GM12892 (cell line): Measurements from ENCODE around the gene DCLK1.

Source experiments
- DNase-seq: peaks from one replicate; pipeline ENCODE4 v3.0.0; 2011; ENCODE audit not compliant: insufficient read length
- FAIRE-seq: peaks from 2 replicates; lab custom pipeline; 2011; peaks lifted over from hg19 to GRCh38; lab: Jason Lieb, UNC
- POLR2A ChIP-seq: IDR thresholded peaks from 2 replicates; pipeline ENCODE4 v1.6.1; 2011; ENCODE audit warnings: low read depth, low read length, control low read depth
- POLR2AphosphoS5 ChIP-seq: IDR thresholded peaks from 2 replicates; pipeline ENCODE4 v1.6.1; 2011; ENCODE audit warnings: low read depth, low read length, control low read depth
- TAF1 ChIP-seq: IDR thresholded peaks from 2 replicates; pipeline ENCODE4 v1.6.1; 2011; ENCODE audit warnings: low read depth, mild to moderate bottlenecking, control low read depth, low read length, borderline replicate concordance

DCLK1 gene

DNA sequence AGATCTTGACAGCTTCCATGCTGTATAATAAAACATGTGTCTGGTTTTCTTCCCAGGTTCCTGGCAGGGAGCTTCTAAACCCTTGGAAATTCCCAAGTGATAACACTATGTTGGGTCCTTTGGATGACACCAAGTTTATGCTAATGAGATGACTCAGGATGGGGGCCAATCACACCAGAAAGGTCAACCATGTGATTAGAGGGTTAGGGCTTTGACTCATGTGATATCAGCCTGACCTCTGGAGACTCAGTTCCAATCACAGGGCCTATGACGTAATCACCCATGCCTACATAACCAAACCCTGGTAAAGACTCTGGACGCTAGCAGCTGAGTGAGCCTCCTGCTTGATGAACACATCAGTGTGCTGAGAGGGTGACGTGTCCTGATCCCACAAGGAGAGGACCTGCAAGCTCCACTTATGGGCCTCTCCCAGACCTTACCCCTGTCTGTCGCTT lies 203.6 kb downstream of the DCLK1 start:
- TF ChIP-seq TAF1 = no peak
- TF ChIP-seq POLR2AphosphoS5 = no peak
- no peak for TF ChIP-seq POLR2A
- no peak for DNase-seq
- FAIRE-seq = no peak

DNA sequence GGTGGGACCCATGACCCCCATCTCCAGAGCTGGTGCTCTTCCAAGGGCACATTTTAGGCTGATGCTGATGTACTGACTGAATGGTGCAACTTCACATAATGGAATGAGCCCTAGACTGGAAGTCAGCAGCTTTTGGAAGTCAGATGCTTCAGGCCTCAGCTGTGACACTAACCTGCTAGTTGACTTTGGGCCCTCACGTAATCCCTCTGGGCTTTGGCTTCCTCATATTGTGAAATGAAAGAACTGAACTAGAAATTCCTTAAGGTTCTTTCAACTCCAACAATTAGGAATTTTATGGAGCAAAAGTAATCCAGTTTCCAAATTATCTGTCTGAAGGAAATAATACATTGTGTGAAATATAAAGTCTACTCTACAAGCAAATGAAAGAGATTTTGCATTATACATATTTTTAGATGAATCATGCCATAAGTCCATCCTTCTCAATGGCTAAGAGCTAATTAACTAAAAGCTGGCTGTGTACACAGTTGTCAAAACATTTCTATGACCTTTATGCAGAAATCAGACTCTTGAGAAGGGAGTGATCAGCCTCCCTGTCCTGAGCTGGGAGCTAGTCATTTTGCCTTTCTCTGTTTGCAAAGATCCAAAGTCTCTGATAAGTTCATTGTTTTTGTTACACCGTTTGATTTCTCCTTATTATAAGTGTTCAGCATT lies 204.2 kb downstream of the DCLK1 start:
- DNase-seq (no peak), FAIRE-seq (no peak)
- no peak for TF ChIP-seq POLR2AphosphoS5
- TF ChIP-seq TAF1 = no peak

DNA sequence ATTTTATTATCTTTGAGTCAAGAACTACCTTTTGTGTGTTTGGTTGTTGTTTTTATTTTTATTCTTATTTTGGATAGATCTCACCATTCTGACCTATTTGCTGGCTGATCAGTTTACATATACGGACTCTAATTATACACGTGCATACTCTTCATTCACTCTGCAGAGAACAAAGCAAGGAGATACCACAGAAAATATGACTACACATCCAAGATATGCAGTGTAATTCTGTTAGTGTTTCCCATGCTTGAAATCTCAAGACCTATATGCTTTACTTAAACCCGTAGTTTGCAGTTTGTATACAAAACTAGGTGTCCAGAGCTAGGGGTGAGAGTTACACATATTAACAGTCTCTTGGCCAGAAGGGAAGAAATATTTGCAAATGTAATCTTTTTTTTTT lies 205.5 kb downstream of the DCLK1 start:
- DNase-seq (no peak), FAIRE-seq (no peak)
- TF ChIP-seq POLR2A (no peak), TAF1 (no peak), POLR2AphosphoS5 (no peak)

DNA sequence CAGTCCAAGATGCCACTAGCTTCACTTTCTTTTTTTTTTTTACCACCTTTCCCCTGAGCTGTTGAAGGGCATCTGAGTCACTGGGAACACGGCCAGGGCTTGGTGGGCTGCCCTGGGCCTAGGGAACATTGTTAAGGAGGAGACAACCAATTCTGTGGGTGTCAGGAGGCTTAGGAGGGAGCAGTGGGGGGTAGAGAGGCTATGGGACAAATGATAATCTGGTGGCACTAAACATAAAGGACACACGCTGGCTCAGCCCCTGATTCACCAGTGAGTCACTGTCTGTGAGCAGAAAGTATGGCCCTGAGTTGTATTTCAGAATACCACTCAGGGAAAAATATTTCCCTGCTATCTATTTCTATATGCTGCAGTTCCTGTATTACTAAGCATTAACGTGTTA lies 207.8 kb downstream of the DCLK1 start:
- no peak for DNase-seq
- TF ChIP-seq TAF1 = no peak
- TF ChIP-seq POLR2AphosphoS5 = no peak
- TF ChIP-seq POLR2A = no peak
- FAIRE-seq = no peak

DNA sequence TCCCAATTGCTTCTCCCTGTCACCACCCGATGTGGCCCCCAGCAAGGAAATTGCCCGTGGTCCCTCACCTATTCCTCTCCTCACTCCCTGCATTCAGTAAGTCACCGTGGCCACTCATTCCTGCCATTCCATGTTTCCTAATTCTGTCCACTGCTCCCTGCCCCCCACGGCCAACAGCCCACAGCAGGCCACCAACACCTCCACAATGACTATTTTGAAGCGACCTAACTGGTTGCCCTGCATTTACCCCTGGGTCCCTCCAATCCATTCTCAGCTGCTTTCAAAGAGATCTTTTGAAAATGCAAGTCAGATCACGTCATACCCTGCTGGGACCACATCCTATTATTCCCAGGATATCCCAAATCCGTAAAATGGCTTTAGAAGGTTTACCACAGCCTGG lies 210.4 kb downstream of the DCLK1 start:
- FAIRE-seq = no peak
- DNase-seq = no peak
- TF ChIP-seq TAF1 (no peak), POLR2AphosphoS5 (no peak), POLR2A (no peak)

DNA sequence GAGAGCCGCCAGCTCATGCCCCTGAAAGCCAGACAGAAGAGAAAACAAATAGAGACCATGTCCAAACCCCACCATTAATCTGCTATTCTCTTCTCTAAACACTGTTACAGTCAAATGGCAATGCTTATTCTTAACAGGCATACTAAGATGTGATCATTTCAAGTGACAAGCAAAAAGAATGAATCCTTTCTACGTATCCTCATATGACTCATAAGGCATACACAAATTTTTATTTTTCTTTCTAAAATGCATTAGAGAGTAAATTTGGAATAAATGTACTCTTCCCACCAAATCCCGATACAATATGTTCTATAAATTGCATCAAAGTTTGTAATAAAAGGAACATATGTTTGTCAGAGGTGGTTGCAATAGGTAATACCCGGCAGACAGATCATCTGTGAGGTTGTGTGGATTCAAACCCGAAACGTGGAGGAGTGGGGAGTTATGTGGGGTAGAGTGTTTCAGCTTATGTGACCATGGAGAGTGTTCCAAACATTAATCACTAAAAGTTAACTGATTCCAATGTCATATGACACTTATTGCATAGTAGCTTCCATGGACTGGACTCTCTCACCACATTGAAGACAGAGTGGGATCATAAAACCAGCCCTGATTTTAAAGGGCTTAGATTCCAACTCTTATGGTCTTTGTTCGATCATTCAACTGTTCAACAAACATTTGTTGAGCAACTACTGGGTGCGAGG lies 213.1 kb downstream of the DCLK1 start:
- TF ChIP-seq TAF1 (no peak), POLR2AphosphoS5 (no peak)
- FAIRE-seq (no peak), DNase-seq (no peak)

DNA sequence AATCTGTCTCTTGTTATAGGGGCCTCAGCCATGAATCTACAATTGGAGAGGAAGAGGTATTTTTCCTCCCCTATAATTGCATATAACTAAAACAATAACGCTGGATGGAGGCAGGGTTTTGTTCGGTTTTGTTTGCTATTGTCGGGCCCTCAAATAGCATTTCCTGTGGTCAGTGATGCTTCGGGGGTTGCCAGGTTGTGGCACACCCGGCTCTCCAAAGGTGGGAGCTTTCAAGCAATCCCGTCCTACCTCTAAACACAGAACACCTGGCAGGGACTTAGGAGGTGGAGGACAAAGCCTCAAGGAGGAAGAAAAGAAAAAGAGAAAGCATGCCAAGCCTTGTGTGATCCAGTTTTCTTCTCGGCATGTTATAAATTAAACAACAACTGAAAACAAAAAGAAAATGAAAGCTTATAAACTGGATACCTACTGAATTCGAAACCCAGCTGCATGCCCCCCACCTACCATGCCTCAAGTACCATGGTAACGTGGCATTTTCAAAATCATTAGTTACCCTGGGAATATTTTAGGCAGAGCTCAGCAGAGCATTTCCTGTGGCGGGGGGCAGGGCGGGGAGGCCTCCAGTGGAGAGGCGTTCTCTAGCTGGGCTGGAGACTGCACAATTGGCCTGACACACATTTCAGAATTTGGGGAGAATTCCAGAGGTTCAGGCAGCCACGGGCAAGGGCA lies 213.8 kb downstream of the DCLK1 start:
- no peak for TF ChIP-seq POLR2A
- TF ChIP-seq TAF1 = no peak
- no peak for TF ChIP-seq POLR2AphosphoS5
- DNase-seq (no peak), FAIRE-seq (no peak)

DNA sequence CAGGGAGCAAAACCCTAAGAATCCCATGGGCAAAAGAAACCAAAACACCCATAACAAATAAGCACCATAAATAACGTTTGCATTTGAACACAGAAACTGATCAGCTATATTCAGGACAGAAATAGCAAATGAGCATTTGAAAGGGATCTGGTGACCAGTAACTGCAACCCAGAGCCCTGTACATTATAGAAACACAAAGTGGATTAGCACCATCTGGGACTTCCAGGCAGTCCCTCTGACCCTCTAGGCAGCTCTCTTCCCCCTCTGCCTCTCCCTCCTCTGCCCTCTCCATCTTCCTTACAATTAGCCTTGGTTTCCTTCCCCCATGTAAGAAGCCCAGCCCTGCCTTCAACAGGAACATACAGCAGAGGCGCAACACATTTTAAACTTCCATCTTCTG lies 215.0 kb downstream of the DCLK1 start:
- no peak for DNase-seq
- TF ChIP-seq POLR2AphosphoS5 = no peak
- no peak for TF ChIP-seq POLR2A
- TF ChIP-seq TAF1 = no peak
- no peak for FAIRE-seq

DNA sequence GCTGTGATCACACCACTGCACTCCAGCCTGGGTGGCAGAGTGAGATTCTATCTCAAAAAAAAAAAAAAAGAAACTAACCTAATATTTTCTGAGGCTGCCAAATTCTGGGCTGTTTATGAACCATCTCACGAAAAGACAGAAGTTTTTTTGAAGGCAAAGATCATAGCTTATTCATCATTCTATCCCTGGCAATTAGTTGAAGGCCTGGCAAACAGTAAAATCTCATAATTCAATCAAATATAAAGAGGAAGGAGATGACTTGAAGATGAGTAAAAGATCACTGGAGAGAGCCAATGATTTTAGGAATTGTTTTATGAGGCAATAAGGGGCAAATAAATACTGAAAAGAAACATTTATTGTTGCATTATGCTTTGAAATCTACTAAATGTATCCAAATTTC lies 216.5 kb downstream of the DCLK1 start:
- DNase-seq (no peak), FAIRE-seq (no peak)
- TF ChIP-seq TAF1 (no peak), POLR2AphosphoS5 (no peak), POLR2A (no peak)

DNA sequence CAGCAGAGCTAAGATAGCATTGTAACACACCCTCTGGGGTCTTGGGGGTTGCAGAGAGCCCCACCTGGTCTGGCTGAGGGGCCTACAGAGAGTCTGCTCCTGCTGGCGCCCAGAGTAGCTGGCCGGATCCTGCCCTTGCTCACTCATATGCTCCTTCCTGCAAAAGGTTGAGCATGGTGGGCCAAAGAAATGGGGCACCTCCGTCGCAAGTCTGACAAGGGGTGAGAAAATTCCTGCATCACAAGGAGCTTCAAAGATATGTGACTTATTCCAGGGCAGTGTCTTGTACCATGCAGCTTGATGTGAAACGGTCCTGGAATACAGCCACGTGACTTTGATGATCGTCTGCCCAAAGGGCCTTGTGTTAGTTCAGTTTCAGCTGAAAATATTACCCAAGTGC lies 218.3 kb downstream of the DCLK1 start:
- DNase-seq (no peak), FAIRE-seq (no peak)
- TF ChIP-seq POLR2AphosphoS5 (no peak), POLR2A (no peak)

DNA sequence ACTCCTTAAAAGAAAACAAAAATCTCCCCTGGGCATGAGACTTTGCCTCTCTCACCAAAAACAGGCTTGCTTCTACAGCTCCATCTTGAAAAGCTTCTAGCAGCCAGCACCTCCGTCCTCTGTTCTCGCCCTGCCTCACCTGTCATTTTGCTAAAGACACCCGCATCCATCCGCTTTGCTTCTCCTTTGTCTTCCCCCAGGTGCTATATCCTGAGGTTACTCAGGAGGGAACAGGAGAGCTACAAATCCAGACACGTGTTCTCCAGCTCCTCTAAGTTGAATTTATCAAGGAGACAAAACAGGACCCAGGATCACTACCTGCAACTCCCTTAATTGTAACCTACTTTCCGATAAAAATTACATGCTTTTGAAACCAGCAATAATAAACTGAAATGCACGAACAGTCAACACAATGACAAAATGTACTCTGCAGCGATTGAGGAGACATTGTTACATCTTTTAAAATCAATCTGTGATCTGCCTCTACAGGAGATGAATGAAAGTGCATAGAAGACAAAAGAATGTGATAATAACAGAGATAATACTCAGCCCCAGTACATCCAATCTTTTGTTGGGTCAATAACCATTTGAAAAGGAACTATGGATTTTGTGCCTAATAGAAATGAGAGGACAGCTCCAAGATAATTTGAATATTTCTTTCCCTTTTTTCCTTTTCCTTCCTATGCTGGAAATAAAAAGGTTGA lies 221.2 kb downstream of the DCLK1 start:
- DNase-seq (no peak), FAIRE-seq (no peak)
- TF ChIP-seq TAF1 = no peak

DNA sequence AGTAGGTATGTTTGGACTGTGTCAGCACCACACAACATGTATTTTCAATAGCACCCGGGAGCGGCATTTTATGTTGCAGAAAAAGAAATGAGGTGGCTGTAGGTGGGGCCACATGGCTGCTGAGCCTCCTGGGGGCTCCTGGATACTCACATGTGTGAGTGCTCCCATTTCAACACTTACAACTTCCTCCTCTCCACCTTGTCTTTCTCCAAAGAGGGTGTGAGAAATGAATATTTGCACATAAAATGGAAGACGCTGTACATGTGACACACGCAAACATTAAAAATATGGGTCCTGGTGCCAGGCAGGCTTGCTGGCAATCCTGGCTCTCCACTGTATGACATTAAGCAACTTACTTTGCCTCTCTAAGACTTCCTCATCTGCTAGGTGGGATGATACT lies 222.1 kb downstream of the DCLK1 start:
- TF ChIP-seq POLR2A (no peak), POLR2AphosphoS5 (no peak), TAF1 (no peak)
- DNase-seq = no peak
- FAIRE-seq = no peak
